GM15510 (cell line): Measurements from ENCODE around the gene DAB2IP.

Experiments used
- POLR2A ChIP-seq: IDR thresholded peaks from 3 replicates; pipeline ENCODE4 v1.6.1; 2011; ENCODE audit warnings: borderline replicate concordance; ENCODE audit not compliant: insufficient read length; ENCODE audit errors: extremely low read depth

The DAB2IP gene

DNA sequence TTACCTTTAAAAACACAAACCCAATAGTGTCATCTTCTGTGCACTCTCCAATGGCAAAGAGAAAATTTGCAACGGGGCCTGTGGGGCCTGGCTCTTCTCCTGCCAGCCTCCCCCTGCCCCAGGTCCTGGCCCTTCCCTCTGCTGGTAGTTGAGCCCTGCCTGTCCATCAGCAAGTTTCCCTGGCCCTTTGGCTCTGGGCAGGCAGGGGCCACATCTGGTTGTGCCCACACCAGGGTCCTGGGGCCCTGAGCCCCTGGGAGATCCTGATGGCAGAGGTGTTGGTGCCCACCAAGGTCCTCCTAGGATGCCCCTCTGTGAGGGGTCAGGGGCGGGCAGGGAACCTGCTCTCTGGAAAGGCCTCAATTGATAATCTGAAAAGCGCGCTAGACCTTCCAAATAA is 157.3 kb downstream of the DAB2IP start:
- no peak for TF ChIP-seq POLR2A

DNA sequence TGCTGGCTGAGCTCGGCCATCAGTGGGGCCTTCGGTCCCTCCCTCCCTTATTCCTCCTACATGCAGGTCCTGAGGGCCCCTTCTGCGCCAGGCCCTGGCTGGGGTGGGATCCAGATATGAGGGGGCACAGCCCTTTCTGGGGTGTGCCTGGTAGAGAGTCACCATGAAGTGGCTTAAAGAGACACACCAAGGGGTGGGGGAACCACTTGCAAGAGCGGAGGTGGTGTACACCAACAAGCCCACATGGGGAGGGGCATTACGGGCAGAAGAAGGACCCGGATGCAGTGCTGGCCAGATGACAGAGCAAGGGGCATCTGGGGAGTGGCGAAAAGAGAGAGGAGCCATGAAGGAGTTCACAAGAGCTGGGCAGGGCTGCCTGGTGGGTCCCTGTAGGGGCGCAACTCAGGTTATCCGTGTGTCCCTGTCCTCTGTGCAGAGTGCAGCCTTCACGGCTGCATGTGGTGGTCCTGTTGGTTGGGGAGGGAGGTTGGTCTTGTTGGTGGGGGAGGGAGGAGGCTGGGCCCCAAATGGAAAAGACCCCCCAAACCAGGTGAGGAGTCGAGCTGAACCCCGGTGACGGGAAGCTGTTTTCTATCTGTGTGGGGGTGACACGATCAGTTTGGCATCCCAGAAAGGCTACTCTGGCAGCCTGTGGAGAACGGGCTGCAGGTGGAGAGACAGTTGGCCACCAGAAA is 158.1 kb downstream of the DAB2IP start:
- no peak for TF ChIP-seq POLR2A

GRCh38 chr9:121810489-121810888 is 159.1 kb downstream of the DAB2IP start:
- TF ChIP-seq POLR2A: no peak

DNA sequence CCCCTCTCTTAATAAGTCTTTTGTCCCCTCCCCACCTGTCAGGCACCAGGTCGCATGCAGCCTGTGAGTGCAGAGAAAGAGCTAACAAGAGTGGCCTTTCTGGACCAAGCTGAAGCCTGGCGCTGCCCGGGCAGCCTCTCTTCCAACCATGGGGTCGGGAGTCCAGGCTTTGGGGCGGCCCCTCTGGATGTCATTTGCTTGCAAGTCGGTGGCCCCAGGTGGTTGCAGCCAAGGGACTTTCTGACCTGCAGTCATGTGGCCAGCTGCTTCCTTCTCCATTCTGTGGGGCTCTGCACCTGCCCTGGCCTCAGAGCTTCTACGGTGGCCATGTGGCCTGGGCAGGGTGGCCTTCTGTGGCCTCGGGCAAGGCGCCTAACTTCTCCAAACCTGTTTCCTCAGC is 159.7 kb downstream of the DAB2IP start:
- TF ChIP-seq POLR2A: no peak

GRCh38 chr9:121811751-121812150 is 160.3 kb downstream of the DAB2IP start:
- TF ChIP-seq POLR2A: no peak

DNA sequence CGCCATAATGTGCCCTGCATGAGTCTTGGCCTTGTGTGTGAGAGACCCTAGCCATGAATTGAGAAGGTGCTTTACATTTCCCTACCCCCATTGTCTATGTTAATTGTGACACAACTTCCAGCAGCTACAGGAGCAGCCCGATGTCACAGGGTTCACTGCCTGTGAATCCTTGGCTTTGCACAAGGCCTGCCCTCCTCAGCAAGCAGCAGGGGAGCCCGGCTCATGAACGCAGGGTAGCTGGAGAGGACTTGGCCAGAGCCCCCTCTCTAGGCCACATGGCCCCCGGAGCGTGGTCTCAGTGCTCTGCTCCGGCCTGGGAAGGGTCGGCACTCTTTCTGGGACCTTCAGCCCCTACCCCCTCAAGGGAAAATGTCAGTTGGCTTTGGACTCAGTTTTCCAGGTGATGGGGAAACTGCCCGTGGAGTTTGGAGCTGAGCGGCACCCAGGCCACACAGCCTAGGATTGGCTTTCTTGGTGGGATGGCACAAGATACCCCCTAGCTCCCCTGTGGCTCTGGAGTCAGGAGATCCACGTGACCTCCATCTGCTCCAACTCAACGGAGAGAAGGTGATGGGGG is 160.8 kb downstream of the DAB2IP start:
- TF ChIP-seq POLR2A: no peak

DNA sequence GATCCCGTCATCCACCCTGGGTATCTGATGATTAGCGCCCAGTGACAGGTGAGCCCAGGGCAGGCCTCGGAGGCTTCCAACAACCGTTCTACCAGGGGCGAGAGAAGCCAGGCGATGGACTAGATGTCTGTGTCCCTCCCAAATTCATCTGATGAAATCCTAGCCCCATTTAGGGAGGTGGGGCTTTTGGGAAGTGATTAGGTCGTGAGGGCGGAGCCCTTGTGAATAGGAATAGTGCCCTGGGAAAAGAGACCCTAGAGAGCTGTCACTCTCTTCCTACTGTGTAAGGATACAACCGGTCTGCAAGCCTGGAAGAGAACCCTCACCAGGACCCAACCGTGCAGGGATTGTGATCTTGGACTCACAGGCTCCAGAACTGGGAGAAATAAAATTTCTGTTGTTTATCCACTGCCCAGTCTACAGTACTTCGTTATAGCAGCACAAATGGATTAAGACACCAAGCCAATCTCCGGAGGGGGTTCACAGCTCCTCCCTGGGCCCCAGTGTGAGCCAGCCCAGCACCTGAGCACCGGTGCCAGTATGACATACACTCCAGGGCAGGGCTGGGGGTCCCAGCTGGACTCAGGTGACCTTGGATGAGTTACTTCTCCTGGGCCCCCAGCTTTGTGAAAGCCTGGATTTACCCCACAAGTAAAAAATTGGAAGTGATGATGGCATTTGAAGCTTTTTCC is 162.2 kb downstream of the DAB2IP start:
- no peak for TF ChIP-seq POLR2A

DNA sequence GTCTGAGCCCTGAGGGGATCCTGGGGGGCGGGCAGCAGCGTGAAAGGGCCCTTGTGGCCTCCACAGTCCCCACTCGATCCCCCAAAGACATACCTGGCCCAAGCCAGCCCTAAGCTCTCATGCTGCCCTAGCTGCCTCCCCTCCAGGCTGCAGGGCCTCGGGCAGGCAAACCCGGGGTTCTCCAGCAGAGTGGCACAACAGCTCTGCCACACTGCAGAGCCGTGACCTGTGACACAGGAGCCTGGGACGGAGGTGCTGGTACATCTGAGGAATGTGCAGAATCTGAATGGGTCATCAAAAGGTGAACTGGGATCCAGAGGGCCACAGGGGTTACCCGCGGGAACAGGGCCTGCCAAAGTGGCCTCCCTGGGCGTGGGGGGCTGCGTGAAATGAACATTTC is 163.2 kb downstream of the DAB2IP start:
- TF ChIP-seq POLR2A: no peak

DNA sequence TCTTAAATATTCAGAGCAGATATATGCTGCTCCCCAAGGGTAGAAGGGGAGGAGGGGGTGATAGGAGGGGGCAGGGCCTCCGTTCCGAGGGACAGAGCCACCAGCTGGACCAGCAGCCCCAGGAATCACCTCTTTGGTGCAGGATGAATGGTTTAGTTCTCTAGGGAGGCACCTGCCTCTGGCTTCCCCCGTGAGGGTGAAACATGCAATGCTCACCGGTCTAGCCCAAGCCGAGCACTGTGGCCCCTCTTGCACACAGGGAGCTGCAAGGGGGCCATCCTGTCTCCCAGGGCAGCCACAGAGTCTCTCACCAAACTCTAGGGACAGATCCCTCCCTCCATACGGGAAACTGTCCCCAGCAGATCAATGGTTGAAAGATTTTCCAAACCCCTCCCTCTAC is 163.7 kb downstream of the DAB2IP start:
- no peak for TF ChIP-seq POLR2A

- TF ChIP-seq POLR2A: no peak
Observed at GRCh38 chr9:121815546-121816448, 164.4 kb downstream of the DAB2IP start.

GRCh38 chr9:121816449-121816817 is 165.0 kb downstream of the DAB2IP start:
- no peak for TF ChIP-seq POLR2A

DNA sequence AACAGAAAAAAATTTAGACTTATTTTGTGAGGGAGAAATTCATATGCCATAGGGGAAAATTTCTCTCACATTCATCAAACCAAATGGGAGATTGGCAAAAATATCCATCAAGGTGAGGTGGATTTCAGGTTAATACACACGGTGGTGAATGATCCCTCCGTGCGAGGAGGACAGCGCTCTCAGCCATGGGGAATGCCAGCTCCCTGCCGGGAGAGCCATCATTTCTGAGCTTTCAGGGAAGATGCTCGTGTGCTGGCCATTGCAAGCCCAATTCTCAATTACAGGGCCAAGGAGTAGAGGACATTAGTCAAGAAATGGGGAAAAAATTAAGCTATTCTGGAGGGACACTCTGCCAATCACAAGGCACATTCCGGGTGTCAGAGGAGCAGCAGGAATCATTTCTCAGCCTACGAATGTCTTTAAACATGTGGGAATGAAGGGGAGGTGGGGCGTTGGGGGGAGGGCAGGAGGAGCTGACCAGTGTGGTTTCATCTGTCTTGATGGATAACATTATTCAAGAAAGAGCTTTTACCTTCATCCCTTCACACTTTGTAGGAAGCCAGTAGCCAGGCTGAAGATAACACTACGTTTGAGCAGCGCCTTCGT is 165.5 kb downstream of the DAB2IP start:
- TF ChIP-seq POLR2A: no peak

DNA sequence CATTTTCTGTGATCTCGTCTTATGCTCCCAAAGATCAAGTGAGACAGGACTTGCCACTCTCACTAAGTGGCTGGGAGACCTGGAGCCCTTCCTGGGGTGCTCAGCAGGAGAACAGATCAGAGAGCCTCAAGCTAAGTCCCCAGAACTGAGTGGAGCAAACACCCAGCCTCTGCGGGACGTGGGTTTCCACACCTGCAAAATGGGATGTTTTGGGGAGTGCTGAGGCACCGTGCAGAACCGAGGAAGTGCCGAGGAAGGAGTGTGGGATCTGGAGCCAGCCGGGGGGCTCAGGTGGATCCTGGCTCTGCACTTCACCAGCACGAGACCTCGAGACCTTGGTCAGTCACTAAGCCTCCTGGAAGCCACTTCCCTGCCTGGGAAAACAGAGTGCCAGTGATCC is 166.0 kb downstream of the DAB2IP start:
- no peak for TF ChIP-seq POLR2A

GRCh38 chr9:121818016-121818661 is 166.7 kb downstream of the DAB2IP start:
- no peak for TF ChIP-seq POLR2A
